Astrocyte of the cerebellum (primary cell): ENCODE measurements around the gene DCC.

Experiments used
- DNase-seq: peaks from one replicate; pipeline ENCODE4 v3.0.0-alpha.2; 2011; ENCODE audit warnings: low read depth
- H3K4me3 ChIP-seq: 2 replicates; pipeline ENCODE4 v1.5.1; 2011; ENCODE audit warnings: mild to moderate bottlenecking, low read depth, low read length, moderate library complexity
- in situ Hi-C: cut with HindIII; loops from 2 replicates; pipeline ENCODE4 v1.10.0; 2017; ENCODE audit warnings: low sequenced_read_pairs
- TF ChIP-seq, protein P1 (sequence below): IDR thresholded peaks from 2 replicates; pipeline ENCODE4 v1.5.1; 2012; ENCODE audit warnings: low read length, low read depth, moderate library complexity, mild to moderate bottlenecking; ENCODE audit errors: missing control alignments

The DCC gene

DNA sequence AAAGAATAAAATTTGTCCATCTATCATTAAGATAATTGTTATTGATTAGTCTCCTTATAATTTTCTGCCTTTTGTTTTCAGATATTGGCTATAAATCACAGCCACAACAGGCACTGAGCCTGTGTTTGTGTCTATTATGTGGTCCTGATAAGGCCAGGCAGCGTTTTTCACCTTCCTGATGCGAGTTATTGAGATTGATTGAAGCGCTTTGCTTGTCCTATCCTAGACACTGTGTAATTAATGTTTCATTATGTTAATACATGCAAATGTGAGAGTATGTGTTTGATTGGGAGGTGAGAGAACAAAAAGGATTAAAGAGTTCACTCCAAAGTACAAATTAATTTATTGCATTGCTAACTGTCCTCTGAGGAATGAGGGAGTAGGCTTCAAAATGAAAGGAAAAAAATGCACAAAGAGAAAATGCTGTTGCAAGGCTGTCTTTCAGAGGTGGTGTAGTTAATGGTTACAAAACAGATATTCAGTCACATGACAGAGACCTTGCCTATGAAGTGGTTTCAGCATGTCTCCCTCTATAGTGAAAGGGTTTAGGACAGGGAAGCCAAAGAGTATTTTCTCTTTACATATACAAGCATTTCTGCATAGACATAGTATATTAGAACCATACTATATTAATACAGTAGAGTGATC lies 391.1 kb downstream of the DCC start:
- in situ Hi-C loops: no loop called here
- no peak for DNase-seq

DNA sequence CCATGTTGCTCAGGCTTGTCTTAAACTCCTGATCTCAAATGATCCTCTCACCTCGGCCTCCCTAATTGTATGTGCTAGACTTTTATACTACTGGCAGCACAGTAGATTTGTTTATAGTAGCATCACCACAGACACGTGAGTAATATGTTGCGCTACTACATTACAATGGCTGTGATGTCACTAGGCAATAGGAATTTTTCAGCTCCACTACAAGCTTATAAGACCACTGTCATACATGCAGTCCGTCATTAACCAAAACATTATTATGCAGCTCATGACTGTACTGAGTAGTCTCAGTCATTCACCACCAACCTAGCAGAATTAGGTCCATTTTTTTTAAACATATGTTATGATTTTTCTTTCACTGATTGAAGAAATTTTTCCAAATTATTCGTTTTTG lies 398.9 kb downstream of the DCC start:
- no peak overlapping the region for H3K4me3 ChIP-seq
- in situ Hi-C loops: no loop called here
- TF ChIP-seq, protein P1, sequence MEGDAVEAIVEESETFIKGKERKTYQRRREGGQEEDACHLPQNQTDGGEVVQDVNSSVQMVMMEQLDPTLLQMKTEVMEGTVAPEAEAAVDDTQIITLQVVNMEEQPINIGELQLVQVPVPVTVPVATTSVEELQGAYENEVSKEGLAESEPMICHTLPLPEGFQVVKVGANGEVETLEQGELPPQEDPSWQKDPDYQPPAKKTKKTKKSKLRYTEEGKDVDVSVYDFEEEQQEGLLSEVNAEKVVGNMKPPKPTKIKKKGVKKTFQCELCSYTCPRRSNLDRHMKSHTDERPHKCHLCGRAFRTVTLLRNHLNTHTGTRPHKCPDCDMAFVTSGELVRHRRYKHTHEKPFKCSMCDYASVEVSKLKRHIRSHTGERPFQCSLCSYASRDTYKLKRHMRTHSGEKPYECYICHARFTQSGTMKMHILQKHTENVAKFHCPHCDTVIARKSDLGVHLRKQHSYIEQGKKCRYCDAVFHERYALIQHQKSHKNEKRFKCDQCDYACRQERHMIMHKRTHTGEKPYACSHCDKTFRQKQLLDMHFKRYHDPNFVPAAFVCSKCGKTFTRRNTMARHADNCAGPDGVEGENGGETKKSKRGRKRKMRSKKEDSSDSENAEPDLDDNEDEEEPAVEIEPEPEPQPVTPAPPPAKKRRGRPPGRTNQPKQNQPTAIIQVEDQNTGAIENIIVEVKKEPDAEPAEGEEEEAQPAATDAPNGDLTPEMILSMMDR: no peak
- DNase-seq: no peak

More for the DNA sequence above, 391.1 kb downstream of the DCC start:
- TF ChIP-seq, protein P1: no peak
- no peak overlapping the region for H3K4me3 ChIP-seq

DNA sequence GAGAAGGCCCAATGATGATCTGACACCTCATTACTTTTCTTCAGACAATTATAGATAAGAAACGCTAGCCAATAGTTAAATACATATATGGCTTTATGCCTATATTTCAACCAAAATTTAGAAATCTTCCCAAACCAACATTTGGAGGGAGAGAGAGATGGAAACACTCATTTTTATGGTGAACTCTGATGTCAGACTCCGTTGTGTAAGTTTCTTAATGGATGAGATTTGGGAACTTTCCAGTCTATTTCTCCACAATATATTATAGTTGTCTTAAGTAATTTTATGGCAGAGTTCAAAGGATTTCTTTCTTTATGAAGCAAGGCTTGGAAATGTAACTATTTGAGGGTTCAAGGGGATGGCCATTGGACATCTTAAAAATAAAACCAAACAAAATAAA lies 407.0 kb downstream of the DCC start:
- TF ChIP-seq, protein P1: no peak
- in situ Hi-C loops: no loop called here

DNA sequence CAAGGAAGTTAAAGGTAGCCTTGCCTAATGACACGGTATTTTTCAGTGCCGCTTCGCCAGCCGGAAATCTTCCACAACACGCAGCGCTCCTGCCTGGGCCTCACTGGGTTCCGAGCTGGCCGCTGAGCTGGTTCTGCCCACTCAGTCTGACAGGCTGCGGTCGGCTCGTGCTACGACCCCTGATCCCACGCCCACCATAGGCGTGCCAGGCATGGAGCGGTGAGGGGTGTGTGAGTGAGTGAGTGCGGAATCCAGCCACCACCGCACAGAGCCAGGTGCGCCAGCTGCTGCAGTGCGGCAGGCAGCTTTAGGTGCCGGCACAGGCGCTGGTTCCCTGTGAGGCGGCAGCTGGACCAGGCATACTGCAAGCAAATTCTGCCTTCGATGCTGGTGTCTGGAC lies 407.9 kb downstream of the DCC start:
- in situ Hi-C loops: no loop called here
- TF ChIP-seq, protein P1: no peak
- no peak overlapping the region for H3K4me3 ChIP-seq
- DNase-seq: no peak

More for the DNA sequence above, 407.0 kb downstream of the DCC start:
- H3K4me3 ChIP-seq: no peak overlapping the region
- no peak for DNase-seq

DNA sequence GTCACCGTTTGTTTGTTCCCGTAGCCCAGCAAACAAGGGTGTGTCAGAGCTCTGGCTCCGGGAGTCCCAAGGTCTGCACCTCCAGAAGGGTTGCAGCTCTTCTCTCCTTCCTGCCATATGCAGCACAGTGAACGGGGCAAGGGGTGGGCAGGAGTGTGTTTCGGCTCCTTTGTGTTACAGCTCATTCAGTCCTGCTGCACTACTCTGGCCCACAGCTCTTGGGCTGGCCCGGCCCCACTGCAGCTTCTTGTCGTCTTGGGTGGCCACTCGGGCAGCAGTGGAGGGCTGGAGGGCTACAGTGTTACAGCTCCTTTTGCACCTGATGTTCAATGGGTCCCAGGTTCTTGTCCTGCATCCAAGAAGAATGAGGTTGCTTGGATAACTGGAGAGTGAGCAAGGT lies 408.3 kb downstream of the DCC start:
- in situ Hi-C loops: no loop called here
- TF ChIP-seq, protein P1: no peak
- no peak overlapping the region for H3K4me3 ChIP-seq
- DNase-seq: no peak

DNA sequence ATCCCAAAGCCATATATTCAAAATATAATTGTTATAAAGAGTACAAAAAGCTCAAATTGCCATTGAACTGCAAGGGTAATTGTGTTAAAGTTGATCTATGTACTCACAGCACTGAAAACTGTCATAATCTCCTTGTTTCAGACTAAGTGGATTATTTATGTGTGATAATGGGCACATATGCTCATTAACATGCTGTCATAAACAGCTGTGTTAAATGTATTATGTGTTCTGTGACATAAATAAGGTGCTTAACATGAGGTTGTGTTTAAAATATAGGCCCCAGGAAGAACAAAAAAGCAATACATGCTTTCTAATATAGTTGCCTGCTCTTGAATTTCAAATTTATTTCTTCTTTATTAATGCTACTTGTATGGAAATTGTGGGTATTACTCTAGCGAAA lies 409.5 kb downstream of the DCC start:
- in situ Hi-C loops: no loop called here
- no peak overlapping the region for H3K4me3 ChIP-seq
- DNase-seq: no peak
- TF ChIP-seq, protein P1: no peak
